Fibroblast of skin of scalp (primary cell): Measurements from ENCODE around the gene CXCL13. TPM values are rescaled to one million over a fixed set of nuclear protein-coding genes. Genes with fewer than 3 reads are reported as not detected.
"Not testable (repeated sequence)": the region's sequence is repeated elsewhere in the genome, so short reads cannot be mapped to it uniquely, and the experiment has no call there.

ENCODE experiments used
- DNase-seq: peaks from one replicate; pipeline ENCODE4 v3.0.0-alpha.2; 2013
- polyA plus RNA-seq, 2 experiments: library from polyadenylated mRNA; unstranded; fragments of 120-200 nt; gene quantifications; one replicate each; pipeline ENCODE4 v1.2.1, GENCODE V29; 2013; ENCODE audit not compliant: insufficient read length in 2 of 2

Gene CXCL13
- polyA plus RNA-seq (2013, experiment 1 of 2; ENCODE audit: insufficient read length): not detected
- 0.30 TPM for polyA plus RNA-seq (2013, experiment 2 of 2; ENCODE audit: insufficient read length)

- DNase-seq: no peak
These were observed at the start of gene CXCL13 for GRCh38 chr4:77605210-77605902. Gene CXCL13 (plus strand): TSS chr4:77605820. CDS start chr4:77605866, 46 bp downstream.

GRCh38 chr4:77560170-77560569 is 45.5 kb upstream of the CXCL13 start:
- DNase-seq: no peak

GRCh38 chr4:77561720-77562119 is 43.9 kb upstream of the CXCL13 start:
- DNase-seq: not testable (repeated sequence)

- no peak for DNase-seq
These were observed 41.4 kb upstream of the CXCL13 start for GRCh38 chr4:77564231-77564630.

- DNase-seq: no peak
These were observed 39.5 kb upstream of the CXCL13 start for GRCh38 chr4:77566148-77566547.

GRCh38 chr4:77567549-77567948 is 38.1 kb upstream of the CXCL13 start:
- no peak for DNase-seq

- DNase-seq: not testable (repeated sequence)
These were observed 35.0 kb upstream of the CXCL13 start for GRCh38 chr4:77570508-77571214.

GRCh38 chr4:77576351-77576750 is 29.3 kb upstream of the CXCL13 start:
- DNase-seq: no peak

- DNase-seq: no peak
These were observed 27.5 kb upstream of the CXCL13 start for GRCh38 chr4:77578145-77578544.

- peak; percentile 90 for DNase-seq
These were observed 26.1 kb upstream of the CXCL13 start for GRCh38 chr4:77579406-77580076.

- no peak for DNase-seq
These were observed 23.9 kb upstream of the CXCL13 start for GRCh38 chr4:77581724-77582123.

GRCh38 chr4:77582156-77582555 is 23.5 kb upstream of the CXCL13 start:
- DNase-seq: peak; percentile 38

- DNase-seq: peak; percentile 21
These were observed 22.9 kb upstream of the CXCL13 start for GRCh38 chr4:77582711-77583110.

- peak; percentile 74 for DNase-seq
These were observed 18.7 kb upstream of the CXCL13 start for GRCh38 chr4:77586951-77587383.

GRCh38 chr4:77590482-77590881 is 15.1 kb upstream of the CXCL13 start:
- no peak for DNase-seq

- no peak for DNase-seq
These were observed 14.1 kb upstream of the CXCL13 start for GRCh38 chr4:77591532-77591931.

- DNase-seq: no peak
These were observed 12.5 kb upstream of the CXCL13 start for GRCh38 chr4:77593101-77593500.

- no peak for DNase-seq
These were observed 11.6 kb upstream of the CXCL13 start for GRCh38 chr4:77593993-77594392.

- no peak for DNase-seq
These were observed 10.2 kb upstream of the CXCL13 start for GRCh38 chr4:77595364-77595973.

- DNase-seq: peak; percentile 33
These were observed 6.2 kb upstream of the CXCL13 start for GRCh38 chr4:77599378-77599777.

- peak; percentile 11 for DNase-seq
These were observed 4.8 kb upstream of the CXCL13 start for GRCh38 chr4:77600521-77601451.
